ENCODE measurements around the gene HKDC1. TPM values are rescaled to one million over a fixed set of nuclear protein-coding genes. Genes with fewer than 3 reads are reported as not detected.

HKDC1 gene
- polyA plus RNA-seq, 2 of the 4 experiments (the other 2 are of a cell fraction), result 32.5 to 32.8 TPM

DNA sequence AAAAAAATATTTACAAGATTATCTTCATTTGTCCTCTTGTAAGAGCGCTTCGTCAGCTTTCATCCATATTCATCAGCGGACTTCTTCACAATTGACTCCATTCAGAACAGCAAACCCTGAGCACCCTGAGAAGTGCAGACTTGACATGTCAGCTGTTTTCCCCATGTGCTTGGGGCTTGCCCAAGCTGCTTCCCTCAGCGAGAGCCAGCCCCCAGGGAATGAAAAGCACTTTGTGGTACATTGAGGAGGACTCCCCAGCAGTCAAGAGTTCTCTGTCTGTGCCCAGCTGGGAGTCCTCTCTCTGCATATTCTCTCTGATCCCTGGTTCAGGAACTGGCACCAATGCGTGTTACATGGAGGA is 22.7 kb downstream of the HKDC1 start:
- no peak overlapping the region for H3K4me2 ChIP-seq
- DNase-seq (ENCODE audit: low read depth in 1 of 2, low spot score in 1 of 2) (no peak), FAIRE-seq (no peak), ATAC-seq (no peak)
- WGBS (ENCODE audit: missing lambda C conversion rate), result 90% methylated on average over 5 of the region's 5 CpGs
- TF ChIP-seq NR3C1 (IDR thresholded peaks at IDR 0.05) (no peak), JUN (IDR thresholded peaks at IDR 0.05) (no peak), SREBF2 (IDR thresholded peaks at IDR 0.05) (no peak), GATA3 (IDR thresholded peaks at IDR 0.05; ENCODE audit: borderline replicate concordance) (no peak), EHF (CRISPR knock-in tag; IDR thresholded peaks at IDR 0.05) (no peak), POLR2A (IDR thresholded peaks at IDR 0.05; ENCODE audit: low read length) (no peak), CHD4 (IDR thresholded peaks at IDR 0.05; ENCODE audit: borderline replicate concordance) (no peak), NFE2L2 (conservative IDR thresholded peaks at IDR 0.05; ENCODE audit: low read length) (no peak), ZC3H11A (IDR thresholded peaks at IDR 0.05) (no peak), CBX2 (IDR thresholded peaks at IDR 0.05; ENCODE audit: borderline replicate concordance, low read depth) (no peak), JUNB (IDR thresholded peaks at IDR 0.05) (no peak), PHF8 (IDR thresholded peaks at IDR 0.05; ENCODE audit: borderline replicate concordance, low read depth) (no peak), MAZ (IDR thresholded peaks at IDR 0.05; ENCODE audit: borderline replicate concordance, low read depth, low read length) (no peak), RNF2 (IDR thresholded peaks at IDR 0.05; ENCODE audit: borderline replicate concordance, low read depth) (no peak)
- TF ChIP-seq, protein P1, sequence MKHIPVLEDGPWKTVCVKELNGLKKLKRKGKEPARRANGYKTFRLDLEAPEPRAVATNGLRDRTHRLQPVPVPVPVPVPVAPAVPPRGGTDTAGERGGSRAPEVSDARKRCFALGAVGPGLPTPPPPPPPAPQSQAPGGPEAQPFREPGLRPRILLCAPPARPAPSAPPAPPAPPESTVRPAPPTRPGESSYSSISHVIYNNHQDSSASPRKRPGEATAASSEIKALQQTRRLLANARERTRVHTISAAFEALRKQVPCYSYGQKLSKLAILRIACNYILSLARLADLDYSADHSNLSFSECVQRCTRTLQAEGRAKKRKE (CRISPR knock-in tag; IDR thresholded peaks at IDR 0.05; ENCODE audit: low read depth), result no peak
- TF ChIP-seq, protein P2, sequence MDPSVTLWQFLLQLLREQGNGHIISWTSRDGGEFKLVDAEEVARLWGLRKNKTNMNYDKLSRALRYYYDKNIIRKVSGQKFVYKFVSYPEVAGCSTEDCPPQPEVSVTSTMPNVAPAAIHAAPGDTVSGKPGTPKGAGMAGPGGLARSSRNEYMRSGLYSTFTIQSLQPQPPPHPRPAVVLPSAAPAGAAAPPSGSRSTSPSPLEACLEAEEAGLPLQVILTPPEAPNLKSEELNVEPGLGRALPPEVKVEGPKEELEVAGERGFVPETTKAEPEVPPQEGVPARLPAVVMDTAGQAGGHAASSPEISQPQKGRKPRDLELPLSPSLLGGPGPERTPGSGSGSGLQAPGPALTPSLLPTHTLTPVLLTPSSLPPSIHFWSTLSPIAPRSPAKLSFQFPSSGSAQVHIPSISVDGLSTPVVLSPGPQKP (IDR thresholded peaks at IDR 0.05; ENCODE audit: low read depth, low read length), result no peak
- TF ChIP-seq, protein P3, sequence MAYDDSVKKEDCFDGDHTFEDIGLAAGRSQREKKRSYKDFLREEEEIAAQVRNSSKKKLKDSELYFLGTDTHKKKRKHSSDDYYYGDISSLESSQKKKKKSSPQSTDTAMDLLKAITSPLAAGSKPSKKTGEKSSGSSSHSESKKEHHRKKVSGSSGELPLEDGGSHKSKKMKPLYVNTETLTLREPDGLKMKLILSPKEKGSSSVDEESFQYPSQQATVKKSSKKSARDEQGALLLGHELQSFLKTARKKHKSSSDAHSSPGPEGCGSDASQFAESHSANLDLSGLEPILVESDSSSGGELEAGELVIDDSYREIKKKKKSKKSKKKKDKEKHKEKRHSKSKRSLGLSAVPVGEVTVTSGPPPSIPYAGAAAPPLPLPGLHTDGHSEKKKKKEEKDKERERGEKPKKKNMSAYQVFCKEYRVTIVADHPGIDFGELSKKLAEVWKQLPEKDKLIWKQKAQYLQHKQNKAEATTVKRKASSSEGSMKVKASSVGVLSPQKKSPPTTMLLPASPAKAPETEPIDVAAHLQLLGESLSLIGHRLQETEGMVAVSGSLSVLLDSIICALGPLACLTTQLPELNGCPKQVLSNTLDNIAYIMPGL (CRISPR knock-in tag; IDR thresholded peaks at IDR 0.05; ENCODE audit: borderline replicate concordance), result no peak
- H3K9me3 ChIP-seq, result no peaks in the 10 kb centered on the region
- H3K4me3 ChIP-seq, result no peak overlapping the region
- H3K4me1 ChIP-seq, result no peaks in the 10 kb centered on the region; the same call in 2 of the 3 replicates
- POLR2A ChIA-PET, result interaction anchor here (0.6 to 0.9 kb wide), 3 partner anchors 40 to 265 kb away, joined by 3 read pairs; no protein-coding TSS in a partner anchor
- CTCF ChIA-PET, result interaction anchor here (0.6 to 21.3 kb wide), 5 partner anchors 24 to 454 kb away, joined by 3 to 424 read pairs (median 4); no protein-coding TSS in a partner anchor
- no peak overlapping the region for H3K27ac ChIP-seq

DNA sequence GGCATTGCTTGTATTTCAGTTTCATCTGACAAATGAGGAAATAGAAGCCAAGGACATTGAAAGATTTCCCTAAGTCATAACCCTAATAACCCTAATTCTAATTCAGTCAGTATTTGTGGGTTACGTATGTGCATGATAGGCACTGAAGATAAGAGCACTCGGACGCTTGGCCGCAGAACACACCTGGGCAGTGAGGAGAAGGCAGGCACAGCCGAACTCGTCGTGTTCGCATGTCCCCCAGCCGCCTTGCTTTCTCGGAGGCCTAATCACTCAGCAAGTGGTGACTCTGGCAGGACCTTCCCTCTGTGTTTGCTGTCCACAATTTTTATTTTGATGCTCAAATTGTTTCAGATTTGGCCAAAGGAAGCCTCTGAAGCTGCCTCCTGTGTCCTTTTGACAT is 23.7 kb downstream of the HKDC1 start:
- TF ChIP-seq HOXB5 (CRISPR knock-in tag; IDR thresholded peaks at IDR 0.05) (no peak), TP53 (CRISPR knock-in tag; IDR thresholded peaks at IDR 0.05) (no peak), FOSL2 (IDR thresholded peaks at IDR 0.05) (no peak), FOSL2 (CRISPR knock-in tag; IDR thresholded peaks at IDR 0.05) (no peak), JUNB (IDR thresholded peaks at IDR 0.05) (no peak), JUN (IDR thresholded peaks at IDR 0.05) (no peak), CEBPB (IDR thresholded peaks at IDR 0.05) (no peak), RFX5 (IDR thresholded peaks at IDR 0.05) (no peak), EP300 (IDR thresholded peaks at IDR 0.05) (no peak), RARB (CRISPR knock-in tag; IDR thresholded peaks at IDR 0.05) (no peak), HOXB13 (CRISPR knock-in tag; IDR thresholded peaks at IDR 0.05; ENCODE audit: low read depth) (no peak), NPAS2 (CRISPR knock-in tag; IDR thresholded peaks at IDR 0.05; ENCODE audit: borderline replicate concordance) (no peak)
- TF ChIP-seq, protein P2 (IDR thresholded peaks at IDR 0.05; ENCODE audit: low read depth, low read length), result no peak
- TF ChIP-seq, protein P1 (CRISPR knock-in tag; IDR thresholded peaks at IDR 0.05; ENCODE audit: low read depth), result no peak
- TF ChIP-seq, protein P4, sequence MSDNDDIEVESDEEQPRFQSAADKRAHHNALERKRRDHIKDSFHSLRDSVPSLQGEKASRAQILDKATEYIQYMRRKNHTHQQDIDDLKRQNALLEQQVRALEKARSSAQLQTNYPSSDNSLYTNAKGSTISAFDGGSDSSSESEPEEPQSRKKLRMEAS (IDR thresholded peaks at IDR 0.05), result no peak
- TF ChIP-seq, protein P3 (CRISPR knock-in tag; IDR thresholded peaks at IDR 0.05; ENCODE audit: borderline replicate concordance), result no peak

More for the DNA sequence above, 23.7 kb downstream of the HKDC1 start:
- H3K4me3 ChIP-seq, result no peak overlapping the region
- H3K4me2 ChIP-seq, result no peak overlapping the region
- no peak for ATAC-seq
- POLR2A ChIA-PET, result interaction anchor here (0.5 to 0.9 kb wide), 3 partner anchors 40 to 165 kb away, joined by 3 to 6 read pairs (median 3); no protein-coding TSS in a partner anchor
- H3K4me1 ChIP-seq, result no peaks in the 10 kb centered on the region
- H3K27ac ChIP-seq, result no peak overlapping the region
- CTCF ChIA-PET, result interaction anchor here (21.3 kb wide), 1 partner anchor 155 kb away, joined by 424 read pairs; no protein-coding TSS in a partner anchor
- 96% methylated on average over 10 of the region's 10 CpGs for WGBS (ENCODE audit: missing lambda C conversion rate)
- H3K9me3 ChIP-seq, result no peaks in the 10 kb centered on the region
- DNase-seq (ENCODE audit: low read depth in 1 of 2, low spot score in 1 of 2), result no peak
- no peak for FAIRE-seq
